Activated CD4-positive, alpha-beta T cell treated with anti-CD3 and anti-CD28 coated beads for 1 hour (primary cell): ENCODE data around the gene THUMPD3.

Source experiments
- DNase-seq: peaks from one replicate; pipeline ENCODE4 v3.0.0-alpha.2; 2020

The THUMPD3 gene

DNA sequence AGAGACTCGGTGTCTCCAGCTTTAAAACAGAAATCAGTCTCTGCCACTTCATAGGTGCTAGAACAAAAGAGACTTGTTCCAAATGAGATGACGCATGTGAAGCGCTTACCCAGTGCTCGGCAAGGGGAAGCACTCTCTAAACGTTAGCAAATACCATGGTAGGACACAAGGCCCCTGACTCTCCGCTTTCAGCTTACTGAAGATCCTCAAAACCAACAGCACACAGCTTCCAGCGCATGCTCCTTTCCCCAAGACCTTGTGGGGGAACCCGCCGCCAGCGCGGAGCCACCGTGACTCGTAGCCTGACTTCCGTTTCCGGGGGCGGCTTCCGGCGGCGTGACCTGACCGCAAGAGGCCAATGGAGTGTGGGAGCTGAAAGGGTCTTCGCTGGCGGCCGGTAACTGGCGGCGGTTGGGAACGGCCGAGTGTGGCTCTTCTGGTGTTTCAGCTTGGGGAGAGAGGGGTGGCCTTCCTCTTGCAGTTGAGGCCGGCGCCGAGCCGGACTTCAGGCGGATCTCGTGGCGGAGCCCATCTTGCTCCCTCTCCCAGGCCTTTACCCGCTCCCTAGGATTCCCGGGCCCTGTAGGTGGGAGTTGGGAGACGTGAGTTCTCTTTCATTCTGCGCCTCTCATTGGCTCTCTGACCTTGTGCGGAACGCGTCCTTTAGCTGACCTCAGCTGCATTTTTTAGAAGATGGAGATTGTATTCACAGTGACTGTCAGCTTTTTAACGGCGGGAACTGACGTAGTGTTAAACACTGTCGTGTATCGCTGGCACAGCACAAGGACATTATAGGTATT lies at the start of gene THUMPD3:
Gene THUMPD3, plus strand, starts transcription at position 324 of the 800 bp plus-strand sequence. CDS start 2,015 bp downstream, outside the sequence.
- peak; percentile 86 for DNase-seq

DNA sequence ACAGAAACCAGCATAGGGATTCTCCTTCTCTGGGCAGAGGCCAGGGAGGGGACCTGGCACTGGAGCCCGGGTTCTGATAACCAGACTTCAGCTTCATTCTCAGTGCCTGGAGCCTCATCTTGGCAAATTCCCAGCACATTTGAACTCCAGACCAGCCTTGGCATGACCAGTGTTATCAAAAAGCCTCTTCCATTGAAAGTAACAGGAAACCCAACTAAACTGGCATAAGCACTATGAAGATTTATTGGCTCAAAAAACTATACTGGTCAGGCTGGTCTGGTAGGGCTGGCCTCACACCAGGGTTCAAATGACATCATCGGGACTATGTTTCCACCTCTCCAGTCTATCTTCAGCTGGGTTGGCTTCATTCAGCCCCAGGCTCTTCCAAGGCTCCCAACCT lies 48.1 kb upstream of the THUMPD3 start:
- no peak for DNase-seq

GRCh38 chr3:9316881-9317361 lies 45.9 kb upstream of the THUMPD3 start:
- DNase-seq = no peak

DNA sequence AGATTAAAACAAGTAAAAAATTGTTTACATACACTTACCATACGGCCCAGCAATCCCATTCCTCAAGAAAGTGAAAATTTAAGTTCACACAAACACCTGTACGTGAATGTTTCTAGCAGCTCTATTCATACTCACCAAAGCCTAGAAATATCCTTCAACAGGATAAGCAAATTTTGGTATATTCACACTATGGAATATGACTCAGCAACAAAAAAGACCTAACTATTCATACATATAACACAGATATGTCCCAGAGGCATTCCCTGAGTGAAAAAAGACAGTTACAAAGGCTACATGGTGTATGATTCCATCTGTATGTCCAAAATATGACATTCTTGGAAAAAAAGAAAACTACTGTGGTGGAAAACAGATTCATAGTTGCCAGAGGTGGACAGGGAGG lies 40.1 kb upstream of the THUMPD3 start:
- no peak for DNase-seq

GRCh38 chr3:9324944-9325343 lies 37.9 kb upstream of the THUMPD3 start:
- no peak for DNase-seq

DNA sequence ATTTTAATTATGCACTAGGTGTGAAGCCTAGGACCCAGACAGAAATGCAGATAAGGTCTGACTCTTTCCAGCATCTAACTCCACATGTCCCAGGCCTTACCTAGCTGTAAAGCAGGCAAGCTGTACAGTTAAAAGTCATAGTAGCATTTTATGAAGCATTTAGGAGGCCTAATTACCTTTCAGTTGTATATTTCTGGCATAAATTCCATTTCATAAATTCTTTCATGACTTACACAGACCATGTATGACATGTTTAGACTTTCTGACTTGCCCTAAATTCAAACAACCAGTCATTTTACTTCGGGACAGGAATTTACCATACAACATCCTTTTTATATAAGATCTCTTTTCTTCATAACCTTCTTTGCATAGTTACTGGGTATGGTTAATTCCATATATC lies 35.3 kb upstream of the THUMPD3 start:
- DNase-seq = no peak

GRCh38 chr3:9330166-9330703 lies 32.6 kb upstream of the THUMPD3 start:
- no peak for DNase-seq

DNA sequence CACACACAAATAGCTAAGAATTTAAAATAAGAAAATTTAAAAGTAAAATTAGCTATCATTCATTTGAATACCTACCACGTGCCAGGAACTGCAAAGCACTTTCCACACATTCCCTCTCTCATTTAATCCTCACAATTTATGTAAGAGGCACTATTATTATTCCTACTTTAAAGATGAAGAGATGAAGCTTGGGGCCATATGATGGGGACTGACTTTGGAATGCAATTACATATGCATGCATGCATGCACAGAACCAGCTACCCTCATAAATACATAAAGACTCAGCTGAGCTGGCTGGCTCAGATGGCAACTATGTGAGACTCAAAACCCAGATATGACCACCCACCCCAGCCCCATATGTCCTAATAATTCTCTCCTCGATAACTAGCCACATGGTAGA lies 31.7 kb upstream of the THUMPD3 start:
- no peak for DNase-seq

DNA sequence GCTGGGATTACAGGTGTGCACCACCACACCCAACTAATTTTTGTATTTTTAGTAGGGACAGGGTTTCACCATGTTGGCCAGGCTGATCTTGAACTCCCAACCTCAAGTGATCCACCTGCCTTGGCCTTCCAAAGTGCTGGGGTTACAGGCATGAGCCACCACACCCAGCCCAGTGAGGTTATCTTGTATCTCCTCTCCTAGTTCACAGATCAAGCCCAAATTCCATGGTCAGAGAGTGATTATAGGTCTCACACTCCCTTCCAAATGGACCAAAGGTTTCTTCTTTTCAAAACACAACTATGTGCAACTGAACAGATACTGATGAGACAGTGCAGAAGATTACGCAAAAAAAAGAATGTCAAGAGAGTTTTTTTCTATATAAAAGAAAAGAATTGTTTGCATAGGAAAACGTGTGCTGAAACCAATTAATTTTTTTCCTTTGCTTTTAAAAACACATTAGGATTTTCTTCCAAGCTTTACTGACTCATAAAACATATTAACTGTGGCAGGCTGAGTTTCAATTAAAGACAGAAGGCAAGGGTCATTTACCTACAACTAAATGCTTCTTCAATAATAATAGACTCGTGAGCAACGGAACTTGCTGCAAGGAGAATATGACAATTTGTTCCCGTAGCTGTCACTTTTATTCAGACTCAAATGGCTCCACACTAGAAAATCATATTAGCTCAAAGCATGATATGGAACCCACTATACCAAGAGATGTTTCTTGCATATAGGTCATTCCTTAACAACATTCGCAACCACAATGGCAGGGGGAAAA lies 30.4 kb upstream of the THUMPD3 start:
- no peak for DNase-seq

DNA sequence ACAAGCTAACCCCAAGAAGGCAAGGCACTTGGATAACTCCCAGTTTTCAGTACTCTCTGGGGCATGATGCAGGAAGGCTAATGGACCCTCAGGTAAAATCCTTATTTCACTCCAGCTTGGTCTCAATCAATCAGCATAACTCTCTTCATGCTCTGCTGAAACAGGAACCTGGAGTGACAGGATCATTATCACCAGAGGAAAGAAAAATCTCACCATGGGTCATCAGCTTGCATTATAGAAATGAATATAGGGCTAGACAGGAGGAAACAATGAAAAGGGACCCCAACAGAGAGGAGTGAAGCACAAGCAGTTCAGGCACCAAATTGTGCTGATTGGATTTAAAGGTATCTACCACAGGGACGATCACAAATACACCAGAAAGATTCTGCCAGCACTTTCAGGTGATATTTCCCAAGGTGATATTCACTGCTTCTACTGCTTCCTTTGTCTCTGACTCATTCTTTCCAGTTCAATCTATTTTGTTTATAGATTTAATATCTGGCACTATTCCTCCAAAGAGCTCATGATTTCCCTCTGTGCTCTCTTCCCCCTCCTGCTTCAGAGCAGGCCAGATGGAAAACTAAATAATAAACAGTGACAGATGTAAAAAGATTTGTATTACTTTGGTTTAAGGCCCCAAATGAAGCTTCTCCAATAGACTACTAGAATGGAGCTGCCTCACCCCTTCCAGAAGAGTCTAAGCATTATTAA lies 22.9 kb upstream of the THUMPD3 start:
- DNase-seq = no peak

- no peak for DNase-seq
Measured at GRCh38 chr3:9340472-9340902, 22.4 kb upstream of the THUMPD3 start.

- no peak for DNase-seq
Measured at GRCh38 chr3:9342696-9343095, 20.2 kb upstream of the THUMPD3 start.

DNA sequence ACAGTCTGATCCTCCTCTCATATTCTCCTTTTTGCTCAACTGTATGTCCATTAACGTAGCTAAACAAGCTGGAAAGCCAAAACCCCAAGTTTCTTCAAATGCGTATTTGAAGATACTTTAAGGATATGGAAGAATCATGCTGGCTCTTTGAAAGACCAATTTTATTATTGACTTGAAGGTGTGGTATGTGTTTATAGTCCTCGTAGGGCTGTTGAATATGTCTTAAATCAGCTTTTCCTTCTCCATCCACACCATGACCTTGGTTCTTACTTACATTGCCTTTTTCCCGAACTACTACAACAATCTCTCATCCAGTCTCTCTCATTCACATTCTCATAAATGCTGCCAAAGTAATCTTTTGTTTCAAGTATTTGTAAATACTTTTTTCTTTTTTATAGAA lies 19.7 kb upstream of the THUMPD3 start:
- DNase-seq = no peak

- no peak for DNase-seq
Measured at GRCh38 chr3:9345041-9345440, 17.8 kb upstream of the THUMPD3 start.

DNA sequence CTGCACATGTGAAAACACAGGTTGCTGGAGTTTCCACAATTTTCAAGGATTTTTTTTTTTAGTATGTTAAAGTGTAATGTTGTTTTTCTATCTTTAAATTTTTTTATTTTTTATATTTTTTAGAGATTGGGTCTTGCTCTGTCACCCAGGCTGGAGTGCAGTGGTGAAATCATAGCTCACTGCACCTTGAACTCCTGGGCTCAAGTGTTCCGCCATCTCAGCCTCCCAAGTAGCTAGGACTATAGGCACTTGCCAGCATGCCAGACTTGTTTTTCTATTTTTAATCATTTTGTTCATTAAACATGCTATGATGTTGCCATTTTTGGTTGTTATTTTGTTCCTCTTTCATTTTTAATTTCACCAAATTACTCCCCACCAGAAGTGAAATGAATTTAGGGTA lies 16.7 kb upstream of the THUMPD3 start:
- DNase-seq = no peak

- DNase-seq = no peak
Measured at GRCh38 chr3:9347081-9347480, 15.8 kb upstream of the THUMPD3 start.

GRCh38 chr3:9347887-9348286 lies 15.0 kb upstream of the THUMPD3 start:
- DNase-seq = no peak

GRCh38 chr3:9349321-9350117 lies 13.3 kb upstream of the THUMPD3 start:
- DNase-seq = no peak

- DNase-seq = no peak
Measured at GRCh38 chr3:9351709-9352126, 11.1 kb upstream of the THUMPD3 start.

- peak; percentile 26 for DNase-seq
Measured at GRCh38 chr3:9352917-9353752, 9.7 kb upstream of the THUMPD3 start.

DNA sequence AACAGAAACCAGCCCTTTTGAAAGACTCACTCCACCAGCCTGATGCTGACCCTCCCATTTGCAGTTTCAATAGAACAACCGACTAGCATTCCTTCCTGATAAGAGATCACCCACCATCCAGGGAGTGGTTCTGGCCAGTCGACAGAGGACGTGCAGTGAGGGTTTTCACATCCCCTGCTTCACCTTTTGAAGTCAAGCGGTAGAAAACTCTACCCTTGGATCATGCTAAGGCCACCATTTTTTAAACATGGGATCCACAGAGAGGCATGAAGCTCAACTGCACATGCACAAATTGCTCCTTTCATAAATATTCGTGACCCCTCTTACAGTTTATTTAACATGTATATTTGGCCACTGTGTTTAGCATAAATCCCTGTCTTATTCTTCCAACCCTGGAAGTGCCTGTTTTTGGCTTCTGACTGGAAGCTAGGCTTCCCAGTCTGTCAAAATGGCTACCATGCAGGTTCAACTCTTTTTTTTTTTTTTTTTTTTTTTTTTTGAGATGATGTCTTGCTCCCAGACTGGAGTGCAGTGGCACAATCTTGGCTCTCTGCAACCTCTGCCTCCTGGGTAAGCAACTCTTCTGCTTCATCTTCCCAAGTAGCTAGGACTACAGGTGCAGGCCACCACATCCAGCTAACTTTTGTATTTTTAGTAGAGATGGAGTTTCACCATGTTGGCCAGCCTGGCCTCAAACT lies 1.0 kb upstream of the THUMPD3 start:
- no peak for DNase-seq
